ENCODE data around the gene TRIO.

Gene TRIO

DNA sequence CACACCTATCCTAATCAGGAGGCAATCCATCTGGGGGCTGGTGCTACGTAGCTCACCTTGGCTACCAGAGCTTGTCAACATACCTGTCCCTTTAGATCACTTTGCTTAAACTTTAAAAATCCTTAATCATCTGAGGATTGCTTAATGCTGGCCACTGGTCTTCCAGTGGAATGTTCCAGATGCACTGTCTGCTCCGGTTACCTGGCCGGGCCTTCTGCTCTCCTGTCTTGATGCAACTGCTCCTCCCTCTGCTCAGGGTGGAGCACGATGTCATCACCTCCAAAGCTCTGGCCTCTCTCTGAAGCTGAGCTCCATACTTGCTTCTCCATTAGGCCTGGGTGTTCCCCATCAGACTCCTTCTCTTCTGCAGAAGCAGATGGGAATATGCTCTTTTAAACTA, 331.9 kb downstream of the TRIO start:
- POLR2A ChIA-PET = no interaction called here
- H3K4me1 ChIP-seq (ENCODE audit: control insufficient read depth, insufficient read depth, low read length) = no peaks in the 10 kb centered on the region
- no peaks in the 10 kb centered on the region for H3K9me3 ChIP-seq (ENCODE audit: control insufficient read depth, insufficient read depth, low read depth, low read length)
- CTCF ChIA-PET = no interaction called here
- H3K27ac ChIP-seq (ENCODE audit: extremely low read depth, low read depth, low read length) = no peak overlapping the region
- H3K36me3 ChIP-seq (ENCODE audit: control insufficient read depth in 2 of 2, insufficient read depth in 1 of 2, low read length in 2 of 2) = peaks cover 59 to 82% of the 10 kb centered on the region in 2 experiments
- TF ChIP-seq ZNF114 (tag by site-specific recombination; IDR thresholded peaks at IDR 0.05) (no peak), ZNF19 (tag by site-specific recombination; IDR thresholded peaks at IDR 0.05; ENCODE audit: low read depth) (no peak), MZF1 (tag by site-specific recombination; IDR thresholded peaks at IDR 0.05; ENCODE audit: borderline replicate concordance) (no peak), ZNF138 (tag by site-specific recombination; IDR thresholded peaks at IDR 0.05; ENCODE audit: borderline replicate concordance) (no peak), GFI1B (tag by site-specific recombination; IDR thresholded peaks at IDR 0.05) (no peak), KLF8 (tag by site-specific recombination; IDR thresholded peaks at IDR 0.05) (no peak), ZNF677 (tag by site-specific recombination; IDR thresholded peaks at IDR 0.05) (no peak), PATZ1 (tag by site-specific recombination; IDR thresholded peaks at IDR 0.05) (no peak), ZNF530 (tag by site-specific recombination; IDR thresholded peaks at IDR 0.05; ENCODE audit: low read depth) (no peak), ZEB2 (tag by site-specific recombination; IDR thresholded peaks at IDR 0.05) (no peak), SETDB1 (IDR thresholded peaks at IDR 0.05; ENCODE audit: insufficient read length, low read length) (no peak), OVOL3 (tag by site-specific recombination; IDR thresholded peaks at IDR 0.05) (no peak), ZNF623 (tag by site-specific recombination; IDR thresholded peaks at IDR 0.05) (no peak), ZNF501 (tag by site-specific recombination; IDR thresholded peaks at IDR 0.05) (no peak)
- TF ChIP-seq, protein P1, sequence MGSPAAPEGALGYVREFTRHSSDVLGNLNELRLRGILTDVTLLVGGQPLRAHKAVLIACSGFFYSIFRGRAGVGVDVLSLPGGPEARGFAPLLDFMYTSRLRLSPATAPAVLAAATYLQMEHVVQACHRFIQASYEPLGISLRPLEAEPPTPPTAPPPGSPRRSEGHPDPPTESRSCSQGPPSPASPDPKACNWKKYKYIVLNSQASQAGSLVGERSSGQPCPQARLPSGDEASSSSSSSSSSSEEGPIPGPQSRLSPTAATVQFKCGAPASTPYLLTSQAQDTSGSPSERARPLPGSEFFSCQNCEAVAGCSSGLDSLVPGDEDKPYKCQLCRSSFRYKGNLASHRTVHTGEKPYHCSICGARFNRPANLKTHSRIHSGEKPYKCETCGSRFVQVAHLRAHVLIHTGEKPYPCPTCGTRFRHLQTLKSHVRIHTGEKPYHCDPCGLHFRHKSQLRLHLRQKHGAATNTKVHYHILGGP (tag by site-specific recombination; IDR thresholded peaks at IDR 0.05) = no peak
- TF ChIP-seq, protein P2, sequence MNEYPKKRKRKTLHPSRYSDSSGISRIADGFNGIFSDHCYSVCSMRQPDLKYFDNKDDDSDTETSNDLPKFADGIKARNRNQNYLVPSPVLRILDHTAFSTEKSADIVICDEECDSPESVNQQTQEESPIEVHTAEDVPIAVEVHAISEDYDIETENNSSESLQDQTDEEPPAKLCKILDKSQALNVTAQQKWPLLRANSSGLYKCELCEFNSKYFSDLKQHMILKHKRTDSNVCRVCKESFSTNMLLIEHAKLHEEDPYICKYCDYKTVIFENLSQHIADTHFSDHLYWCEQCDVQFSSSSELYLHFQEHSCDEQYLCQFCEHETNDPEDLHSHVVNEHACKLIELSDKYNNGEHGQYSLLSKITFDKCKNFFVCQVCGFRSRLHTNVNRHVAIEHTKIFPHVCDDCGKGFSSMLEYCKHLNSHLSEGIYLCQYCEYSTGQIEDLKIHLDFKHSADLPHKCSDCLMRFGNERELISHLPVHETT (tag by site-specific recombination; IDR thresholded peaks at IDR 0.05) = no peak
- H3K4me3 ChIP-seq (ENCODE audit: low read depth, low read length) = no peak overlapping the region

- Histone ChIP-seq H3K9me3 (ENCODE audit: control insufficient read depth, insufficient read depth, low read depth, low read length) (no peaks in the 10 kb centered on the region), H3K4me3 (ENCODE audit: low read depth, low read length) (no peak overlapping the region), H3K36me3 (ENCODE audit: control insufficient read depth in 2 of 2, insufficient read depth in 1 of 2, low read length in 2 of 2) (peaks cover 68 to 87% of the 10 kb centered on the region in 2 experiments), H3K27ac (ENCODE audit: extremely low read depth, low read depth, low read length) (no peak overlapping the region), H3K4me1 (ENCODE audit: control insufficient read depth, insufficient read depth, low read length) (no peaks in the 10 kb centered on the region)
- CTCF ChIA-PET = no interaction called here
- POLR2A ChIA-PET = no interaction called here
- TF ChIP-seq ZSCAN4 (tag by site-specific recombination; IDR thresholded peaks at IDR 0.05) (no peak), ZNF544 (tag by site-specific recombination; IDR thresholded peaks at IDR 0.05) (no peak), ZNF555 (tag by site-specific recombination; conservative IDR thresholded peaks at IDR 0.05) (no peak), ZNF473 (tag by site-specific recombination; IDR thresholded peaks at IDR 0.05) (no peak), ZNF23 (tag by site-specific recombination; IDR thresholded peaks at IDR 0.05; ENCODE audit: borderline replicate concordance) (no peak), ZNF174 (tag by site-specific recombination; IDR thresholded peaks at IDR 0.05) (no peak), ZNF404 (tag by site-specific recombination; IDR thresholded peaks at IDR 0.05) (no peak), ZNF596 (tag by site-specific recombination; IDR thresholded peaks at IDR 0.05) (no peak), PRDM6 (tag by site-specific recombination; IDR thresholded peaks at IDR 0.05) (no peak), ZNF132 (tag by site-specific recombination; IDR thresholded peaks at IDR 0.05; ENCODE audit: borderline replicate concordance) (no peak), ZNF48 (tag by site-specific recombination; IDR thresholded peaks at IDR 0.05) (no peak), ZNF791 (tag by site-specific recombination; IDR thresholded peaks at IDR 0.05) (no peak), PRDM1 (tag by site-specific recombination; IDR thresholded peaks at IDR 0.05) (no peak), ZNF768 (tag by site-specific recombination; IDR thresholded peaks at IDR 0.05) (no peak)
Measured at GRCh38 chr5:14476786-14477435, 333.8 kb downstream of the TRIO start.
